GM21360 (cell line): ENCODE results near the gene ACACB.

Source experiments
- ATAC-seq: cut with Tn5 transposase; IDR thresholded peaks from one replicate; pipeline ENCODE4 v1.9.1; 2021; ENCODE audit warnings: mild to moderate bottlenecking, moderate library complexity; ENCODE audit not compliant: unreplicated experiment

ACACB gene

GRCh38 chr12:109115758-109116610, at the start of gene ACACB:
ACACB (plus strand) TSS chr12:109116587; CDS start chr12:109139406, 22,819 bp downstream.
- ATAC-seq = no peak

- no peak for ATAC-seq
Measured at GRCh38 chr12:109069307-109070271, 46.8 kb upstream of the ACACB start.

GRCh38 chr12:109074866-109075265, 41.5 kb upstream of the ACACB start:
- ATAC-seq = no peak

GRCh38 chr12:109082751-109083150, 33.6 kb upstream of the ACACB start:
- no peak for ATAC-seq

- ATAC-seq = no peak
Measured at GRCh38 chr12:109084425-109084824, 32.0 kb upstream of the ACACB start.

- no peak for ATAC-seq
Measured at GRCh38 chr12:109085590-109085989, 30.8 kb upstream of the ACACB start.

GRCh38 chr12:109087250-109087649, 29.1 kb upstream of the ACACB start:
- no peak for ATAC-seq

- no peak for ATAC-seq
Measured at GRCh38 chr12:109088818-109089217, 27.6 kb upstream of the ACACB start.

GRCh38 chr12:109089683-109090082, 26.7 kb upstream of the ACACB start:
- ATAC-seq = no peak

GRCh38 chr12:109092497-109093021, 23.8 kb upstream of the ACACB start:
- ATAC-seq = no peak

GRCh38 chr12:109093022-109093918, 23.1 kb upstream of the ACACB start, which contains the start of gene ALKBH2:
ALKBH2 (minus strand) TSS chr12:109093472; CDS start chr12:109092786, 686 bp downstream.
- peak; percentile 68 for ATAC-seq

- ATAC-seq = no peak
Measured at GRCh38 chr12:109097140-109097434, 19.3 kb upstream of the ACACB start.

- peak; percentile 86 for ATAC-seq
Measured at GRCh38 chr12:109097435-109098182, 18.8 kb upstream of the ACACB start, which contains the start of gene UNG. UNG (plus strand) TSS chr12:109097597; CDS start chr12:109097680, 83 bp downstream.

GRCh38 chr12:109098183-109098604, 18.2 kb upstream of the ACACB start:
- peak; percentile 19 for ATAC-seq

GRCh38 chr12:109098651-109099050, 17.7 kb upstream of the ACACB start:
- no peak for ATAC-seq

- no peak for ATAC-seq
Measured at GRCh38 chr12:109099431-109100020, 16.9 kb upstream of the ACACB start.

- ATAC-seq = no peak
Measured at GRCh38 chr12:109100741-109101140, 15.6 kb upstream of the ACACB start.

- ATAC-seq = no peak
Measured at GRCh38 chr12:109102491-109102890, 13.9 kb upstream of the ACACB start.

GRCh38 chr12:109105176-109105575, 11.2 kb upstream of the ACACB start:
- no peak for ATAC-seq
